GM21423 (cell line): ENCODE results near the gene SLMAP.
"Not testable (repeated sequence)": the region's sequence is repeated elsewhere in the genome, so short reads cannot be mapped to it uniquely, and the experiment has no call there.

ENCODE experiments used
- ATAC-seq: cut with Tn5 transposase; IDR thresholded peaks from one replicate; pipeline ENCODE4 v1.9.1; 2021; ENCODE audit warnings: mild to moderate bottlenecking, moderate library complexity; ENCODE audit not compliant: unreplicated experiment

SLMAP gene

DNA sequence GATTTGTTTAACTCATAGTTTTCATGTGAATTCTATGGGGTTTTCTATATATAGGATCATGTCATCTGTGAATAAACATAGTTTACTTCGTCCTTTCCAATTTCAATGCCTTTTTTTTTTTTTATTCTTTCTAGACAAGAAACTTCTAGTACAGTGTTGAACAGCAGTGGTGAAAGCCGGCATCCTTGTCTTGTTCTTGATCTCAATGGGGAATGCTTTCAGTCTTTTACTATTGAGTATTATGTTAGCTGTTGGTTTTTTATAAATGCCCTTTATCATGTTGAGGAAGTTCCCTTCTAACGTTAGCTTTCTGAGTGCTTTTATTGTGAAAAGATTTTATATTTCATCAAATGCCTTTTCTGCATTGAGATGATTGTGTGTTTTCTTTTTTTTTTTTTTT is 69.0 kb downstream of the SLMAP start:
- no peak for ATAC-seq

DNA sequence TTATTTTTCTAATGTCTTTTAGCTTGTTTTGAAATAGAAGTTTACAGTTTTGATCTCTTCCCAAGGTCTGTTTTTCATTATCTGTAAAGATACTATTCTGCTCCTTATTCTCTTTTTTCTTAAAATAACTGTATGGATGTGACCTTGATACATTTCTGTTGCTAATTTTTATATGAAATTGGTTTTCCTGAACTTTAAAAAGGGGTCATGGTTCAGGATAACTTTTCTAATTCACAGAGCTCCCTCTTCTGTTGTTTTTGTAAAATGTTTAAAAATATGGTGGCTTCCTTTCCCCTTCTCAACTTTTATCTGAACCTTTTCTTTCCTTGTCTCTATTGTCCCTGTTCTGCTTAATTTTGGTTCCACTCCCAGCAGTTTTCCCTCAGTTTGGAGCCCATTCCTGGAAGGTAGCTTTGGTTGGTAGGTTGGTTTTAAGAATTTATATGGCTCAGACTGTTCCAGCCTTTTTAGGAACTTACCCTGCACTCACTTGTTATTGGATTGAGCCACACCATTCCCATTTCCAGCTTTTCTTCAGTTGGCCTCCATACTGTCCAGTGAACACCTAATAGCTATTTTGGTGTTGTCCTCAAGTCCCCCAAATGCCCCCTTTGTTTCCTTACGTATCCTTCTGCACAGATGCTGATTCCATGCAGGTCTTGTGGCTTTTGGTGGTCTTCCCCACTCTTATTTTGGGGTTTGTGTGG is 70.3 kb downstream of the SLMAP start:
- no peak for ATAC-seq

DNA sequence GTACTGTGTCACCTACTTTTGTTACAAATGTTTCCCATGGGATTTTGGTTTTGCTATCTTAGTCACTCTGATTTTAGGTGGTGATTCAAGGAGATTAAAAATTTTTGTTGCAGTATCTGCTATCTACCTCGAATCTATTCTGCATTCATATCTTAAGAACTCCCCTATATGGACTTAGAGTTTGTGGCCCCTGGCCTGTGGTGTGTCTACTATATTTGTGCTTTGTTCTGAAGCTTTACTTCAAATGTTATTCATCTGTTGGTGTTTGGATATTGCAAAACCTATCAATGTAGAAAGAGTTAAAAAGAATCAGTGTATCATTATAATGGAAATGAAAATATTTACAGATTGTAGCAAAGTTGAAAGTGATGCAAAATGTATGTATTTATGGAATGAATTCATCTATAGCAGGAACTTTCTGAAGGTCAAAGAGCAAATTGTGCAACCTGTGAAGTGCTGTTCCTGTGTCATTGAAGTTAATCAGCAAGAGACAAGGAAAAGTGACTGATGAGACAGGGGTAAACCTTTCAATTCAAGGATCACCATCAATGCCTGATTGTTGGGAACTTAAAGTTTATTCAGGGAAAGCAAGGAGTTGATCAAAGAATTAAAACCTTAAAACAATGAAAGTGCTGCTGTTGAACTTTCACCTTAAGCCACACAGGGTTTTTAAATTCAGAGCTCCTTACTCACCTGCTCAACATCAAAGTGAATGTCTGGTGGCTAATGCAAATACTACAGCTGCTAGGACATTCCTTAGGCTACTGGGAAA is 71.0 kb downstream of the SLMAP start:
- ATAC-seq, result no peak

DNA sequence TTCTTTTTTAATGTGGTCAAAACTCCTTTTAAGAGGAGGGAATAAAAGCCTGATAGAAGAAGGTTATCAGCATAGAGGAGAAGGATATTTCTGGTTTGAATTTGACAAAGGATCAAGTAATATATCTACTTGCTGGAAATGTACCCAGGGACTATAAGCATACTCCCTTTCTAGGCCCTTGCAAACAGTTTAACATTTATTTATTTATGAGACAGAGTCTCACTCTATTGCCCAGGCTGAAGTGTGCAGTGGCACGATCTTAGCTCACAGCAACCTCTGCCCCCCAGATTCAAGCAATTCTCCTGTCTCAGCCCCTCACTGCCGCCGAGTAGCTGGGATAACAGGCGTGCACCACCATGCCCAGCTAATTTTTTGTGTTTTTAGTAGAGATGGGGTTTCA is 71.6 kb downstream of the SLMAP start:
- no peak for ATAC-seq

DNA sequence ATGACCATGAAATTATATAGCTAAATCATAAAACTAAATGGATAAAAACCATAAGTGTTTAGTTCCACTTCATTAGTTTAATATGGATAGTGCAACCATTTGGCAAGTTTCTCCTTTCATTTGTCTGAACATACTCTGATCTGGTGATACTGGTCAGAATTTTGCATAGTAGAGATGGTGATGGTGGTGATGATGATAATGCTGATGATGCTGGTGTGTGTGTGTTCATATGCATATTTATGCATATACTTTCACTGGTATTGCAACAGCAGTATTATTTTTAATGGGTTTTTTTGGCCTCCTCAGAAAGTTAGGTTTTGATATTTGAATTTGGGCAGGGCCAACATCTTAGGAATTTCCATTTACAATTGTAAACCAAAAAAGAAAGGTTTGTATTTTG is 76.4 kb downstream of the SLMAP start:
- no peak for ATAC-seq

DNA sequence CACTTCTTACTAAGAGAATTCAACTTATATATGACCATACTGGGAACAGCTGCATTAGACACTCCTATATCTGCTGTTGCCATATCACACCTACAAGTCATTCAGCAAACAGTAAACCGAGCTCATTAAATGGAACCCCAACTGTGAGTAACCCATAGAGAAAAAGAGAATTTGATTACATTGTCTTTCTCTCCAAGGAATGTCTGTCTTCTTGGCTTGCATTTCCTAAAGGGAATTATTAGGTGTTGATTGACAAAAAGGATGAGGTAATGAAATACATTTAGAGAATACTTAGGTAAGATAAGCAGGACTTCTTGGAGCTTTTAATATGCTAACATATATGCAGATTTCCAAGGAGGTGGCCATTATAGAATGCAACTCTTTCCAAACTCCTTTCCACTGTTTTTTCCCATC is 76.8 kb downstream of the SLMAP start:
- no peak for ATAC-seq

DNA sequence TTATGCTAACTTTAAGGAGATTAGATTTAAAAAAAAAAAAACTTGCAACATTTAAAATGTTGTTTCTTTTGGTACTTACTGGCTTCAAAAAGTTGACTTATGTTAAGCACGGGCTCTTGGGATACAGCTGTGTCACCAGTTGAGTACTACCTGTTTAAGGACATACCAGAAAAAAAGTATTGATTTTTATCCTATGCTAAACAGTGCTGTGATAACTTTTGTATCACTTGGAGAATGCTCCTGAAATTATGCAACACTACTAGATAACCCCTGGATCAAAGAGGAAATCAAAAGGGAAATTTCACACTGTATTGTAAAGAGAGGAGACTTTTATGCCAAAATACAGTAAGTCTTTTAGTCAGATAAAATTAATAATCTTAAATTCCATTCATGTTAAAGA is 77.7 kb downstream of the SLMAP start:
- no peak for ATAC-seq

DNA sequence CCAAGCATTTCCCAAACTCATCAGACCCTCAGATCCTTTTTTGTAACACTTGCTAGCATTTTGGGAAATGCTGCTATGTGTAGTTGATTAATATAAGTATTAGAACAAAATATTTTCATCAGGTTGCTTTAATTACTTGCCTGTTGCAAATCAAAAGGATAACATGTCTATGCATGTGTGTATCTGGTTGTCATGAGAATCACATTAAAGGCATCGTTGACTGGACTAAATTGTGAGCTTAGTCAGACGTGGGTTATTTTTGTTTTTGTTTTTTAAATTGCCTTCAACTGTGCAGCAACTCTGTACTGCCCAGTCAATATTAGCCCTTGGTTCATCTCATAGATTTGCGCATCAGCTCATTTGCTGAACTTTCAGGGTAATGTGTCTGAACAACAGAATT is 81.6 kb downstream of the SLMAP start:
- ATAC-seq, result no peak

DNA sequence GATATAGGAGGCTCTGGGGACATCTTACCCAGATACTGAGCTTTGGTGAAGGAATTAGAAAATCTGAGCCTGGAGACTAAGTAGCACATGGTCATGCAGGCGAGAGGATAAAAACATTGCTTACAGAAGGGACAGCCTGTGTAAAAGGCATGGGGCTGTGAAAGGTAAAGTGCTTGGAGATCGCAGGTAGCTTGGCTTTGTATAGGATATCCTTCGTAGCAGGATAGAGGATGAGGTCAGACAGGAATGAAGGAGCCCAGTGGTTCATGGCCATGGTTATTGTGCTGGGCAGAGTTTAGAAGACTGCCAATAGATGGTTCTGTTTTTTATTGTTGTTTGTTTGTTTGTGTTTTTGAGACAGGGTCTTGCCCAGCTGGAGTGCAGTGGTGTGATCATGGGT is 82.5 kb downstream of the SLMAP start:
- no peak for ATAC-seq

DNA sequence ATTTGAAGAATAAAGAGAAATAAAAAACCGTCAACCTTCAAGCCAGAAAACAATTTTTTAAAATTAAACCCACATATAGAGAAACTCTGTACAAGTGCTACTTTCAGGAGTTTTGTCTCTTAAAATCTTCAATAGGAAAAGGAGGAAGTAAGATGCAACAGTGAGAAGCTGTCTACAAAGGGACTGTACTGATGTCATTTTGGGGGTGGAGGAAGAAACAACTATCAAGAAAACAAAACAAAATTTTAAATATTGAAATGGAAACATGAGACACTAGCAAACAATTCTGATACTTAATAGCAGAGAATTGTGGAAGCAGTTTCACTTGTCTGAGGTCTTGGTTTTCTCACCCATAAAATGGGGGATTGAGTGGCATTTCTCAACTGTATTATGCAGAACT is 84.4 kb downstream of the SLMAP start:
- ATAC-seq, result peak; percentile 70

DNA sequence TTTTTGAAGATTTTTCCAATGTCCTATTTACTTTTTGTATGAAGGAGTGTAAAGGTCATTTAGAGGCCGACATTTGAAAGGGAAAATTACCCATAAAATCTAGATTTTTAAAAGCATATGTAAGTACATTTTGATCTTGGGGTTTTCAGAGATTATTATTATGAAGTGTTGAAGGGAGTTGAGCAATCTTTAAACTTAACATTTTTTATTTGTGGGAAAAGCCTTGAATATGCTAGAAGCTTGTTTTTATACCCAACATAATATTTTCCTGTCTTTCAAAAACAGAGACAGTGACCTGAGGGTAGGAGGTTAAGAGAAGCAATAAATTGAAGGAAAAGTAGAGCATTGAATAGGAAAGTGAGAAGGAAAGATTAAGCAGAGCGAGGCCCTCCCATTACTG is 85.7 kb downstream of the SLMAP start:
- no peak for ATAC-seq

DNA sequence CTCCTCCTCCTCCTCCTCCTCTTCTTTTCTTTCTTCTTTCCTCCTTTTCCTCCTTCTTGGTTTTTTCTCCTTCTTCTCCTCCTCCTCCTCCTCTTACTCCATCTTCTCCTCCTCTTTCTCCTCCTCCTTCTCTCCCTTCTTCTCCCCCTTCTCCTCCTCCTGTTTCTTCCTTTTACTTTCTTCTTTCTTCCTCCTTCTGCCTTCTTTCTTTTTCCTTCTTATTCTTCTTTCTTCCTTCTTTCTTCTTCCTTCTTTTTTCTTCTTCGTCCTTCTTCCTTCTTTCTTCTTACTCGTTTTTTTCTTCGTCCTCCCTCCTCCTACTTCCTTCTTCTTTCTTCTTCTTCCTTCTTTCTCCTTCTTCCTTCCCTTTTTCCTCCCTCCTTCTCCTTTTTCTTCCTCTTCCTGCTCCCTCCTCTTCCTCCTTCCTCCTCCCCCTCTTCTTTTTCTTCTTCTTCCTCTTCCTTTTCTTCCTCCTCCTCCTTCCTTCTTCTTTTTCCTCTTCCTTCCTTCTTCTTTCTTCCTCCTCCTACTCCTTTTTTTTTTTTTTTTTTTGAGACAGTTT is 92.1 kb downstream of the SLMAP start:
- no peak for ATAC-seq

DNA sequence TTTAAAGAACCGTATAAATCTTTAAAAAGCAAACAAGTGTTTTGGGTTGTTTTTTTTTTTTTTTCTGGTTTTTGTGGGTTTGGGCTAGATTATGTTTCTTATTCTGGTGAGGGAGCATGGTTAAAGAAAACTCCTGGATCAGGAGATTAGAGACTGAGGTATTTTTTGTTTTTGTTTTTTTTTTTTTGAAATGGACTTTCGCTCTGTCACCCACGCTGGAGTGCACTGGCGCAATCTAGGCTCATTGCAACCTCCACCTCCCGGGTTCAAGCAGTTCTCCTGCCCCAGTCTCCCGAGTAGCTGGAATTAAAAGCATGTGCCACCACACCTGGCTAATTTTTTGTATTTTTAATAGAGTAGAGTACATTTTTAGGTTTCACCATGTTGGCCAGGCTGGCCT is 95.2 kb downstream of the SLMAP start:
- ATAC-seq, result no peak

DNA sequence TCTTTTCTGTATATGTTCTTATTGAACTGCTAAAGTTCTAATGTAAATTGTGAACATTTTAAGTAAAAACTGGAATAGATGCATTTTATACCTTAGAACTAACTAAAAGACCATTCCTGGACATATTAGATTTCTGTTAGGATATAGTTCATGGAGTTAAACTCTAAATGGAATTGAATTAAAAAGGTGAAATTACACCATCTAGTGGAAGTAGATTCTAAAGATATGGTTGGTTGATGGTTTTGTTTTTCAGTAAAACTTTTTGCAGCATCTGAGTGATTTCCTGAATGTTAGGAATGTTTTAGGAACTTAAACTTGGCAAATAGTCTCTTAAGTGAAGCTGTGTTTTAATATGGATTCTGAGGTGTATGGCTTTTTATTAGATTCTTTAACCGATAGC is 96.8 kb downstream of the SLMAP start:
- no peak for ATAC-seq

DNA sequence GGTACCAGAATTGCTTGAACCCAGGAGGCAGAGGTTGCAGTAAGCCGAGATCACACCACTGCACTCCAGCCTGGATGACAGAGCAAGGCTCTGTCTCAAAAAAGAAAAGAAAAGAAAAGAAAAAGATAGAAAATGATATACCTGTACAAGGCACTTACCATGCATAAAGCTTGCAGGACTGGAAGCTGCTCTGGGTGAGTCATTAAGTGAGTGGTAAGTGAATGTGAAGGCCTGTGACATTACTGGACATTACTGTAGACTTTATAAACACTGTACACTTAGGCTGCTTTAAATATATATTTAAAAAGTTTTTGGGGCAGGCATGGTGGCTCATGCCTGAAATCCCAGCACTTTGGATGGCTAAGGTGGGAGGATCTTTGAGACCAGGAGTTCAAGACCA is 99.2 kb downstream of the SLMAP start:
- no peak for ATAC-seq

DNA sequence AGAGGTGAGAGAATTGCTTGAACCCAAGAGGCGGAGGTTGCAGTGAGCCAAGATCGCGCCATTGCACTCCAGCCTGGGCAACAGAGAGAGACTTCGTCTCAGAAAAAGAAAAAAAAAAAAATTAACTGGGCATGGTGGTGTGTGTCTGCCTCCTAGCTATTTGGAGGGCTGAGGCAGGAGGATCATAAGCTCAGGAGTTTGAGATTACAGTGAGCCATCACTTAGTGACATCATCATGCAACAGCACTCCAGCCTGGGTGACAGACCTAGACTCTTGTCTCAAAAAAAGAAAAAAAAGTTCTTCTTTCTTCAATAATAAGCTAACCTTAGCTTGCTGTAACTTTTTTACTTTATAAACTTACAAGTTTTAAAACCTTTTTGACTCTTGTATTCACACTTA is 99.8 kb downstream of the SLMAP start:
- ATAC-seq, result no peak

DNA sequence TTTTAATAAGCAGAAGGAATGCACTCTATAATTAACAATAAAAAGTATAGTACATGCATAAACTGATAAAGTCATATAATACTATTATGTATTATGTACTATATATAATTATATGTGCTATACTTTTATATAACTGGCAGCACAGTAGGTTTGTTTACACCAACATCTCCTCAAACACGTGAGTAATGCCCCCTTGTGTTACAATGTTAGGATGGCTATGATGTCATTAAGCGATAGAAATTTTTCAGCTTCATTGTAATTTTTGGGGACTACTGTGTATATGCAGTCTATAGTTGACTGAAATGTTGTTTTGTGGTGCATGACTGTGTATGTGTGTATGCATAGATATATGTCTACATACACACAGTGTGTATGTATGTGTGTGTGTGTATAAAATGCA is 100.6 kb downstream of the SLMAP start:
- no peak for ATAC-seq

DNA sequence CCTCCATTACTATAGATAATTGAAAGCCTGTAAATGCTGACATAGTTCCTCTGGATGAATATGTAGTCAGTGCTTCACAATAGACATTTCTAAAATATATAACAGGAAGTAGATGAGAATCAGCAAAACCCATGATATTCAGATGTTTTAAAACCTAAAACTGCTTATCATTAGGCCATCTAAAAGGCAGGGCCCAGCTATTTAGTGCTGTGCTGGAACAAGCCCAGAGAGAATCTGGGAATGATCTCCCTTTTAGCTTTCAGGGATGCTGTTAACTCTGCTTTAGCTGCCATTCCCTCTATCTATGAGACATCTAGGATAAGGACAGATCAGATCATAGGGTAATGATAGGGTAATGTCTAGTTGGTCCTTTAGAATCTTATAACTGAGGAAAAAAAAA is 106.8 kb downstream of the SLMAP start:
- no peak for ATAC-seq

DNA sequence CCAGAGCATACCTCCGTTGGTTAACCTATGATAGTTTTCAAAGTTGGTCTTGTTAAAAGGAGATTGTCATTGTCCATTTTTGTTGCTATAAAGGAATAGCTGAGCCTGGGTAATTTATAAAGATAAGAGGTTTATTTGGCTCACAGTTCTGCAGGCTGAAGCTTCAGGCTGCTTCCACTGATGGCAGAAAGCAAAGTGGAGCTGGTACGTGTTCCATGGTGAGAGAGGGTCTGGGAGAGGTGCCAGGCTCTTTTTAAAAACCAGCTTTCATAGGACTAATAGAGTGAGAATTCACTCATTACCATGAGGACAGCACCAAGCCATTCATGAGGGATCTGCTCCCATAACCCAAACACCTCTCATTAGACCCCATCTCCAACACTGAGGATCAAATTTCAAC is 107.3 kb downstream of the SLMAP start:
- no peak for ATAC-seq

DNA sequence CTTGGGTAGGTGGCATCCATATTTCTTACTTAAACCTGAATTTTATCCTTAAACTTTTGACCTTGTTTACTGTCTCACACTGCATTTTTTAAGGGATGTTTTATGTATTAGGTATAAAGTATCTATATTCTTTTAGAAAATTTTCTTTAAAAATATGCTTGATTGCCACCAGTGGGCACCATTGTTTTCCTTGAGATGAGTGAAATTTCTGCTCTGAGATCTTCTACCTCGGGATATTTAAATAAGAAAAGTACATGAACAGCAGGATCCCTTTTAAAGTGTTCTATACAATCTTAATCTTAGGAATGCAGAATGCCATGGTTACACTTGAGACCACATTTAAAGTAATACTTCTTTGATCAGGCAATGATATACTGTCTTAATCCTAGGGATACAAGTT is 108.7 kb downstream of the SLMAP start:
- no peak for ATAC-seq

DNA sequence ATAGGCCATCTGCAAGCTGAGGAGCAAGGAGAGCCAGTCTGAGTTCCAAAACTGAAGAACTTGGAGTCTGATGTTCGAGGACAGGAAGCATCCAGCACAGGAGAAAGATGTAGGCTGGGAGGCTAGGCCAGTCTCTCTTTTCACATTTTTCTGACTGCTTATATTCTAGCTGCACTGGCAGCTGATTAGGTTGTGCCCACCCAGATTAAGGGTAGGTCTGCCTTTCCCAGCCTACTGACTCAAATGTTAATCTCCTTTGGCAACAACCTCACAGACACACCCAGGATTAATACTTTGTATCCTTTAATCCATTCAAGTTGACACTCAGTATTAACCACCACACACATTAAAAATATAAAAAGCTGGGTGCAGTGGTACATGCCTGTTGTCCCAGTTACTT is 113.0 kb downstream of the SLMAP start:
- not testable (repeated sequence) for ATAC-seq

DNA sequence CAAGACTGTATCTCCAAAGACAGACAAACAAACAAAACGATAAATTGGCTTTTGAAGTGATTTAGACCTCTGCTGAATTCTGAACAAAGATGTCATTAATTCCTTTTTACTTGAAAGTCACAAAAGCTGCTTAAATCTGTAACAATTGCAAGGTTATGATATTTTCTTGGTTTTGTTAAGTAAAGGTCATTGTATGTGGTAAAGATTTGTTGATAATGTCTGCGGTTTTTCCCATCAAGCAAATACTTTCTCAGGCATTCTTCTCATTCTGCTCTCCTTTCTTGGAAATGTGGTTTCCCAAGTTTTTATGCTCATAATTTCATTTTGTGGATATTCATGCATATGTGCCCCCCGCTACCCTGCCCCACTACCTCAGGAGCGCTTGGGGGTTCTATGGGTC is 116.5 kb downstream of the SLMAP start:
- ATAC-seq, result no peak
